ENCODE data around the gene ARPC4.
"Not testable (repeated sequence)": the region's sequence is repeated elsewhere in the genome, so short reads cannot be mapped to it uniquely, and the experiment has no call there.

The ARPC4 gene

DNA sequence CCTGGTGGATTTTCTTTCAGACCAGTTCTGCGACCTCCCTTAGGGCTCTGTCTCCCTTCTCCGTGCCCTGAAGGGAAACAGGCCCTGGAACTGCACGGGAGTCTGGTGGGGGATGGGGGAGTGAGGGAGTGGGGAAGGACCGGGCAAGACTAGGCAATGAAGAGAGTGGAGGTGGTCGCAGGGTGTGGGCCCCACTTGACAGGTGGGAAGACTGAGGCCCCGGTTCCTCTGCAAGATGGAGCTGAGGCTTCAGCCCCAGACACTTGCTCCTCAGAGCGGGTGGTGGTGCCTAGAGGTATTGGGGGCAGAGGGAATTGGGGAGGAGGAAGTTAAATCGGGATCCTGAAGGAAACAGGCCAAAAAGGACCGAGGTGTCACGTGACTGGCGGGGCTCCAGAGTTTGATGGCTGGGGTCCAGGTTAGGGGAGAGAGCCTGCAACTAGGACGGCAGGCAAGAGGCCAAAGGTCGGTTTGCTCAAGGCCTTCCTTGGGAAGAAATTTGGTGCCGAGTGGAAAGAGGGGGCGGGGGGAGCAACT is 22.5 kb upstream of the ARPC4 start:
- no peak for DNase-seq (ENCODE audit: low spot score)

DNA sequence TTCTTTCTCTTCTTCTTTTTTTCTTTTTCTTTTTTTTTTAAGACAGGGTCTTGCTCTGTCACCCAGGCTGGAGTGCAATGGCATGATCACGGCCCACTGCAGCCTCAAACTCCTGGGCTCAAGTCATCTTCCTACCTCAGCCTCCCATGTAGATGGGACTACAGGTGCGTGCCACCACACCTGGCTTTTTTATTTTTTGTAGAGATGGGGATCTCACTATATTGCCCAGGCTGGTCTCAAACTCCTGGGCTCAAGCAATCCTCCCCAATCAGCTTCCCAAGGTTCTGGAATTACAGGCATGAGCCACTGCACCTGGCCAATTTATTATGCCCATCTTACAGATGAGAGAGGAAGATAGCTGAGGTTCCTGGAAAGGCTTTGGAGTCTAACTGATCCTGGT is 21.9 kb upstream of the ARPC4 start:
- DNase-seq (ENCODE audit: low spot score), result not testable (repeated sequence)

GRCh38 chr3:9776896-9777693 is 15.8 kb upstream of the ARPC4 start:
- DNase-seq (ENCODE audit: low spot score), result no peak

DNA sequence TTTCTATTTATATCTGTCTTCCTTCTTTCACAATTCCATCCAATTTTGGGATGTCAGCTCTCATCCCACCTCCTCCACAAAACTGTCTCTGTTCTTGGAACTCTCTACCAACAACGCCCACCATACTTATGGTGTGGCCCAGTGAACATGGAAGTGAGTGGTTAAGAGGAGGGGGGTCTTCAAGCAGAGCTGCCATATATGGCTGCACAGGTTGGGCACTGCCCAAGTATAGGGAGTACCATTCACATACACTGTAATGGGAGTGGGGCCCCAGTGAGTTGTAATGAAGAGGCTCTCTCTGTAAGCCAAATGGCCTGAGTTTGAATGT is 15.2 kb upstream of the ARPC4 start:
- DNase-seq (ENCODE audit: low spot score), result no peak

DNA sequence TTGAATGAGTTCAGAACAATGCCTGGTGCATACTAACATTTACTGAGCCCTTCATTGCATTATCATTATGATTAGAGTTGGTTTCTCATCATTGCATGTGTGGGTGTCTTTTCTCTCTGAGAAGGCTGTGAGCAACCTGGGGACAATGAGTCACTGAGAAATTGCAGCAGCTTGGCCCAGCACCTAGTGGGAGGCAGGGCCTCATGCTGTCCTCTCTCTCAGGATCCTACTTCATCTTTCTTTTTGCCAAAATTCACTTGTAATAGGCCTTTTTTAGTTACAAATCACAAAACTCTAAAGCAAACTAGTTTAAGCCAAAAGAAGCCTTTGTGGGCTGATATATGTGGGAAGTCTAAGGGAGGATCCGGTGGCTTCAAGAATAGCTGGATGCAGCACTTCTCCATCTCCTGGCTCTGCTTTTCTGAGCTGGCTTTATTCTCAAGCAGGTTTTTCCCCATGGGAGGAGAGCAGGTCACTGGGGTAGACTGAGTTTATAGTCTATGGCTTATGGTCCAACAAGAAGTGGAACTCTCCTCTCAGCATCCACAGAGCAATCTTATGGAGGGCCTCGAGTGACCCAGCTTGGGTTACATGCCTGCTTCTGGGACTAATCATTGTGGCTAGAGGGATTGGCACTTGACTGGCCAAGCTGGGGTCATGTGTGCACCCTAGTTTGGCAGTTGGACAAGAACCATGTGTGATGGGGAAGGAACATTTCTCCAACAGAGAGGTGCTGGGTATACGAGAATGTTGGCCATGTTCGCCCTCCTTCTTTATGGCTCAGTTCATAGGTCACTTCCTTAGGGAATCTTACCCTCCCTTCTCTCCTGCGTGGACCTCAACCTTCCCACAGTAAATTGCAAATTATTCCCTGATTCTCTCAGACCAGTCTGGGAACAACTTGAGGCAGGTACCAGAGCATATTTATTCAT is 14.5 kb upstream of the ARPC4 start:
- DNase-seq (ENCODE audit: low spot score), result no peak

GRCh38 chr3:9779075-9779593 is 13.7 kb upstream of the ARPC4 start:
- no peak for DNase-seq (ENCODE audit: low spot score)

DNA sequence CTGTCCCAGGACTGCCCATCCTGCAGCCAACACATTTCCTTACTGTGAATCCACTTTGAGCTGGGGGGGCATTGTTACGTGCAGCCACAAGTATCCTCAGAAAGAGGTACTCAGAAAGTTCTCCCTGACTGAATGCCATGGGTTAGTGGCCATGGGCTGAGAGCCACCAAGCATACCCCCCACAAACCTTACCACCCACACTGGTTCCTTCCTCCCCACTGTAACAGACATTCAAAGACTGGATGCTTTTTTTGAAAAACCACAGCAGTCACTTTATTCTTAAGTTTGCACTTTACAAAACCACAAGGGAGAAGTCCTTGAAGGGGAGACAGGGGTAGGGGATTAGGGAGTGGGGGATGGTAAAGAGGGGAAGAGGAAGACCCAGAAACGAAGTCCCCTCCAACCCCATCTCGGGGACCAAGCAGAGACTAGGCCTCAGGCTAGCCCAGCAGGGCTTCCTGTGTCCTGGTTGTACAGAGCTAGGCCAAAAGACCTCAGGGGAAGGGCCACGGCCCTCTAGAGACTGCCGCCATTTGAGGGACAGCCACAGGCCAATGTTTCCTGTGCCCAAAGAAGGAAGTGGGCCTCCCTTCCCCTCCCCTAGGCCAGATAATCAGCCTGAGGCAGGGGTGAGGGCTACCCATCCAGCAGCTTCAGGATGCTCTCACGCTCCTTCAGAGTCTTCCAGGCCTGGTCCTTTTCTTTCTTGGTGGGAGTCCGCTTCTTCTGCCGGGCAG is 13.0 kb upstream of the ARPC4 start:
- DNase-seq (ENCODE audit: low spot score), result no peak

DNA sequence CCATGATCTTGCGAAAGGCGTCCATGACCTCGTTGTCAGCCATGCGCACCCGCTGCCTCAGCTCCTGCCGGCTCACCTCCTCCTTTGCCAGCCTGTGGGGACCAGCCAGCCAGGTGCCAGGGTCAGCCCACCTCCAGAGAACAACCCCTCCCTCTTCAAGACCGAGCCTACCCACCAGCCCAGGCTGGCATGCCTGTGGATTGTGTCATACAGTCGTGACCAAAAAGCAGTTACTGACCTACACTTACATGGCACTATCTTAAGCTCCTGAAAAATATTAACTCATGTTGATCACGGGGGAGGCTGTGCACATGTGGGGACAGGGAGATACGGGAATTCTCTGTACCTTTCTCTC is 12.4 kb upstream of the ARPC4 start:
- no peak for DNase-seq (ENCODE audit: low spot score)

- no peak for DNase-seq (ENCODE audit: low spot score)
Observed at GRCh38 chr3:9780910-9781309, 12.0 kb upstream of the ARPC4 start.

GRCh38 chr3:9781551-9781950 is 11.3 kb upstream of the ARPC4 start:
- no peak for DNase-seq (ENCODE audit: low spot score)

- DNase-seq (ENCODE audit: low spot score), result no peak
Observed at GRCh38 chr3:9781978-9782603, 10.8 kb upstream of the ARPC4 start.

GRCh38 chr3:9782770-9783169 is 10.1 kb upstream of the ARPC4 start:
- DNase-seq (ENCODE audit: low spot score), result no peak

- no peak for DNase-seq (ENCODE audit: low spot score)
Observed at GRCh38 chr3:9783954-9784353, 8.9 kb upstream of the ARPC4 start.

DNA sequence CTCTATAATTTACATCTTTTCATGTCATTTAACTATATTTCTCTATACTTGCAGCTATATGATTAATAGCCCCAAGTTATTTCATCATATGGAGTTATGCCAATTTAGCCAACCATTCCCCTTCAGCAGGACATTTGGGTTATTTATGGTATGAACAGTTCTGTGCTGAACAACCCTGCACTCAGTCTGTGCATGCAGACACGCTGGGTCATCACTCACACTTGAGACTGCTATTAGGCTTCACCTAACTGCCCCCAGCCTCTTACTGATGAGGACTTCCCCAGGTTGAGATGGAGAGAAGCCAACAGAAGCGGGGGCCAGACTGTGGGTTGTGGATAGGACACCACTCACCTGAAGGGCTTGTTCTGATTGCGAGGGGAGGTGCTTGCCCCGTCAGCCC is 7.9 kb upstream of the ARPC4 start:
- DNase-seq (ENCODE audit: low spot score), result no peak

GRCh38 chr3:9785602-9786001 is 7.3 kb upstream of the ARPC4 start:
- no peak for DNase-seq (ENCODE audit: low spot score)

DNA sequence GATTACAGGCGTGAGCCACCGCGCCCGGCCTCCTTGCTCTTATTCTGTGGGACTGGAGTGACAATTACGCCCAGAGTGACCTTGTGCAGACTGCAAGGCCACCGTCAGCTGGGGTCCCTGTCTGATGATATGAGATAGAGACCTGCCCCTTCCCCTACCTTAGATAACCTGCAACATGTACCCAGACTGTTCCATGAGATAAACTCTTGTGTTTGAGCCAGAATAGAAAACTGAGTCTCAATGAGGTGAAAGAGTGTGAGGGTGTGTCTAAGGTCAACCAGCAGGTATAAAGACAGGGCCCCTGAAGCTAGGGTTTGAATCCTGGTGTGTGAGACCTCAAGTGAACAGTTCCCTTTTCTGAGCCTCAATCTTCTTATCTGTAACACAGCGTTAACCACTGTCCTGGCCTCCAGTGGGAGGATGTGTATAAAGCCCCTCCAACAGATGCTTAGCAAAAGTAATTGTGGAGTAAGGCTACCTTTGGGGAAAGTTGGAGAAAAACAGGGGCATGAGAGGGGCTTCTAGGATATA is 6.6 kb upstream of the ARPC4 start:
- DNase-seq (ENCODE audit: low spot score), result no peak

- DNase-seq (ENCODE audit: low spot score), result no peak
Observed at GRCh38 chr3:9786825-9787669, 5.8 kb upstream of the ARPC4 start.

GRCh38 chr3:9787714-9788113 is 5.2 kb upstream of the ARPC4 start:
- no peak for DNase-seq (ENCODE audit: low spot score)

- no peak for DNase-seq (ENCODE audit: low spot score)
Observed at GRCh38 chr3:9791127-9791526, 1.8 kb upstream of the ARPC4 start.

GRCh38 chr3:9791790-9792404 is 985 bp upstream of the ARPC4 start:
- DNase-seq (ENCODE audit: low spot score), result no peak
